Activated naive CD8-positive, alpha-beta T cell (primary cell): ENCODE measurements around the gene APBA2.

Experiments used
- H3K27ac Mint-ChIP-seq: one replicate; pipeline ENCODE4 v1.8.0; 2021; ENCODE audit warnings: mixed read lengths
- H3K27me3 Mint-ChIP-seq: one replicate; pipeline ENCODE4 v1.8.0; 2021; ENCODE audit warnings: mixed read lengths
- H3K36me3 Mint-ChIP-seq: one replicate; pipeline ENCODE4 v1.8.0; 2021; ENCODE audit warnings: mixed read lengths
- H3K4me1 Mint-ChIP-seq: one replicate; pipeline ENCODE4 v1.8.0; 2021; ENCODE audit warnings: low read depth, mixed read lengths
- H3K4me3 Mint-ChIP-seq: one replicate; pipeline ENCODE4 v1.8.0; 2021; ENCODE audit warnings: mild to moderate bottlenecking, mixed read lengths
- H3K9me3 Mint-ChIP-seq: one replicate; pipeline ENCODE4 v1.8.0; 2021; ENCODE audit warnings: low read depth, mixed read lengths

Gene APBA2

GRCh38 chr15:28943146-28943545, 57.4 kb downstream of the APBA2 start:
- Mint-ChIP-seq H3K9me3 (peaks cover 3% of the 10 kb centered on the region), H3K4me3 (peak overlapping the region; percentile 35), H3K27ac (peak overlapping the region; percentile 46), H3K36me3 (peaks cover 20% of the 10 kb centered on the region), H3K27me3 (no peaks in the 10 kb centered on the region), H3K4me1 (peaks cover 86% of the 10 kb centered on the region)

- peaks cover 86% of the 10 kb centered on the region for H3K4me1 Mint-ChIP-seq
- no peak overlapping the region for H3K27ac Mint-ChIP-seq
- no peaks in the 10 kb centered on the region for H3K27me3 Mint-ChIP-seq
- H3K4me3 Mint-ChIP-seq, result no peak overlapping the region
- H3K36me3 Mint-ChIP-seq, result peaks cover 20% of the 10 kb centered on the region
- H3K9me3 Mint-ChIP-seq, result peaks cover 3% of the 10 kb centered on the region
These were observed 57.9 kb downstream of the APBA2 start for GRCh38 chr15:28943611-28944230.

GRCh38 chr15:28944286-28944685, 58.5 kb downstream of the APBA2 start:
- Mint-ChIP-seq H3K27me3 (no peaks in the 10 kb centered on the region), H3K4me1 (peaks cover 86% of the 10 kb centered on the region), H3K27ac (no peak overlapping the region), H3K9me3 (peaks cover 3% of the 10 kb centered on the region), H3K4me3 (no peak overlapping the region), H3K36me3 (peaks cover 18% of the 10 kb centered on the region)

- Mint-ChIP-seq H3K27me3 (no peaks in the 10 kb centered on the region), H3K27ac (peak overlapping the region; percentile 66), H3K36me3 (peaks cover 13% of the 10 kb centered on the region), H3K4me3 (no peak overlapping the region), H3K4me1 (peaks cover 84% of the 10 kb centered on the region), H3K9me3 (peaks cover 3% of the 10 kb centered on the region)
These were observed 59.0 kb downstream of the APBA2 start for GRCh38 chr15:28944696-28945300.

GRCh38 chr15:28945626-28946230, 60.0 kb downstream of the APBA2 start:
- Mint-ChIP-seq H3K36me3 (peaks cover 14% of the 10 kb centered on the region), H3K4me1 (peaks cover 83% of the 10 kb centered on the region), H3K9me3 (peaks cover 3% of the 10 kb centered on the region), H3K4me3 (no peak overlapping the region), H3K27me3 (no peaks in the 10 kb centered on the region), H3K27ac (peak overlapping the region; percentile 47)

GRCh38 chr15:28946803-28947202, 61.0 kb downstream of the APBA2 start:
- H3K27ac Mint-ChIP-seq, result peak overlapping the region; percentile 61
- peaks cover 3% of the 10 kb centered on the region for H3K9me3 Mint-ChIP-seq
- no peak overlapping the region for H3K4me3 Mint-ChIP-seq
- H3K36me3 Mint-ChIP-seq, result peaks cover 16% of the 10 kb centered on the region
- peaks cover 78% of the 10 kb centered on the region for H3K4me1 Mint-ChIP-seq
- no peaks in the 10 kb centered on the region for H3K27me3 Mint-ChIP-seq

GRCh38 chr15:28947221-28947674, 61.5 kb downstream of the APBA2 start:
- H3K27ac Mint-ChIP-seq, result peak overlapping the region; percentile 77
- H3K9me3 Mint-ChIP-seq, result peaks cover 3% of the 10 kb centered on the region
- peaks cover 16% of the 10 kb centered on the region for H3K36me3 Mint-ChIP-seq
- no peaks in the 10 kb centered on the region for H3K27me3 Mint-ChIP-seq
- peak overlapping the region; percentile 88 for H3K4me3 Mint-ChIP-seq
- H3K4me1 Mint-ChIP-seq, result peaks cover 78% of the 10 kb centered on the region

GRCh38 chr15:28948036-28948435, 62.3 kb downstream of the APBA2 start:
- H3K36me3 Mint-ChIP-seq, result peaks cover 16% of the 10 kb centered on the region
- peak overlapping the region; percentile 88 for H3K4me3 Mint-ChIP-seq
- H3K27ac Mint-ChIP-seq, result peak overlapping the region; percentile 77

GRCh38 chr15:28950916-28951315, 65.1 kb downstream of the APBA2 start:
- Mint-ChIP-seq H3K27ac (no peak overlapping the region), H3K4me1 (peaks cover 86% of the 10 kb centered on the region), H3K4me3 (no peak overlapping the region), H3K36me3 (peaks cover 8% of the 10 kb centered on the region), H3K27me3 (no peaks in the 10 kb centered on the region), H3K9me3 (peaks cover 2% of the 10 kb centered on the region)

More at GRCh38 chr15:28948036-28948435, 62.3 kb downstream of the APBA2 start:
- Mint-ChIP-seq H3K27me3 (no peaks in the 10 kb centered on the region), H3K4me1 (peaks cover 78% of the 10 kb centered on the region), H3K9me3 (peaks cover 3% of the 10 kb centered on the region)

GRCh38 chr15:28952666-28953491, 67.1 kb downstream of the APBA2 start:
- Mint-ChIP-seq H3K4me3 (peak overlapping the region; percentile 15), H3K4me1 (peaks cover 79% of the 10 kb centered on the region), H3K36me3 (peaks cover 9% of the 10 kb centered on the region), H3K27me3 (no peaks in the 10 kb centered on the region), H3K27ac (no peak overlapping the region), H3K9me3 (no peaks in the 10 kb centered on the region)

- H3K4me3 Mint-ChIP-seq, result peak overlapping the region; percentile 27
- H3K27ac Mint-ChIP-seq, result peak overlapping the region; percentile 75
- H3K9me3 Mint-ChIP-seq, result no peaks in the 10 kb centered on the region
- peaks cover 9% of the 10 kb centered on the region for H3K36me3 Mint-ChIP-seq
- H3K27me3 Mint-ChIP-seq, result no peaks in the 10 kb centered on the region
- peaks cover 79% of the 10 kb centered on the region for H3K4me1 Mint-ChIP-seq
These were observed 67.9 kb downstream of the APBA2 start for GRCh38 chr15:28953573-28954195.

- no peaks in the 10 kb centered on the region for H3K27me3 Mint-ChIP-seq
- peaks cover 78% of the 10 kb centered on the region for H3K4me1 Mint-ChIP-seq
- H3K4me3 Mint-ChIP-seq, result peak overlapping the region; percentile 67
- H3K27ac Mint-ChIP-seq, result peak overlapping the region; percentile 75
- no peaks in the 10 kb centered on the region for H3K9me3 Mint-ChIP-seq
- H3K36me3 Mint-ChIP-seq, result peaks cover 9% of the 10 kb centered on the region
These were observed 68.8 kb downstream of the APBA2 start for GRCh38 chr15:28954466-28955159.

GRCh38 chr15:28955160-28955992, 69.6 kb downstream of the APBA2 start:
- Mint-ChIP-seq H3K36me3 (peaks cover 6% of the 10 kb centered on the region), H3K27me3 (no peaks in the 10 kb centered on the region), H3K9me3 (no peaks in the 10 kb centered on the region), H3K4me1 (peaks cover 72% of the 10 kb centered on the region), H3K4me3 (peak overlapping the region; percentile 67), H3K27ac (peak overlapping the region; percentile 75)
